PC-9 (cell line): Measurements from ENCODE around the gene MRPL43. TPM values are rescaled to one million over a fixed set of nuclear protein-coding genes. Genes with fewer than 3 reads are reported as not detected.

Source experiments
- BruUV-seq: library from RNA; stranded (reverse); fragments of 400-500 nt; replicated peaks from 2 replicates; lab custom pipeline; 2021; lab: Mats Ljungman, UMichigan
- CTCF ChIA-PET: fragments of 300-600 bp; sonication (Branson Sonifier 250); formaldehyde crosslinking; loops from one replicate; lab custom pipeline; 2022; ENCODE audit warnings: antibody characterized with exemption; lab: Charles Lee
- POLR2A ChIA-PET: fragments of 300-600 bp; sonication (Branson Sonifier 250); formaldehyde crosslinking; loops from one replicate; lab custom pipeline; 2022; ENCODE audit warnings: antibody characterized with exemption; ENCODE audit not compliant: unreplicated experiment; lab: Charles Lee
- DNase-seq, 2 experiments: peaks; one replicate each; pipeline versions ENCODE4 v3.0.0 to v3.0.0-alpha.2; 2015 to 2022; ENCODE audit warnings: mixed read lengths in 1 of 2
- H2AFZ ChIP-seq: fragments of 200-600 bp; sonication (generic); 2 replicates; pipeline ENCODE4 v1.8.1; 2017; ENCODE audit warnings: antibody characterized with exemption
- H3F3A ChIP-seq: fragments of 200-600 bp; sonication (generic); 2 replicates; pipeline ENCODE4 v1.8.1; 2017; ENCODE audit warnings: antibody characterized with exemption, mild to moderate bottlenecking, low read depth; ENCODE audit not compliant: insufficient read depth
- H3K27ac ChIP-seq: fragments of 200-600 bp; sonication (generic); 2 replicates; pipeline ENCODE4 v1.6.1; 2016; ENCODE audit warnings: mixed run types
- H3K27me3 ChIP-seq: fragments of 200-600 bp; sonication (generic); 2 replicates; pipeline ENCODE4 v1.6.1; 2016; ENCODE audit warnings: low read depth, mixed run types; ENCODE audit not compliant: insufficient read depth
- H3K36me3 ChIP-seq: fragments of 200-600 bp; sonication (generic); 2 replicates; pipeline ENCODE4 v1.6.1; 2016; ENCODE audit warnings: low read depth, mixed run types
- H3K4me1 ChIP-seq: fragments of 200-600 bp; sonication (generic); replicated peaks from 2 replicates; pipeline ENCODE4 v1.6.1; 2016; ENCODE audit warnings: mixed run types; ENCODE audit not compliant: insufficient read depth
- H3K4me2 ChIP-seq: fragments of 200-600 bp; sonication (generic); 2 replicates; pipeline ENCODE4 v1.6.1; 2017; ENCODE audit warnings: mixed run types
- H3K4me3 ChIP-seq: fragments of 200-600 bp; sonication (generic); 2 replicates; pipeline ENCODE4 v1.6.1; 2016; ENCODE audit warnings: mixed run types
- H3K79me2 ChIP-seq: fragments of 200-600 bp; sonication (generic); 2 replicates; pipeline ENCODE4 v1.6.1; 2017; ENCODE audit warnings: low read depth, mixed run types
- H3K9me2 ChIP-seq: fragments of 200-600 bp; sonication (generic); 2 replicates; pipeline ENCODE4 v1.8.1; 2017; ENCODE audit warnings: mild to moderate bottlenecking; ENCODE audit not compliant: insufficient read depth
- H3K9me3 ChIP-seq: fragments of 200-600 bp; sonication (generic); 2 replicates; pipeline ENCODE4 v1.8.1; 2016; ENCODE audit warnings: low read depth; ENCODE audit not compliant: insufficient read depth
- H4K20me1 ChIP-seq: fragments of 200-600 bp; sonication (generic); 2 replicates; pipeline ENCODE4 v1.8.1; 2017; ENCODE audit not compliant: insufficient read depth
- CTCF ChIP-seq: fragments of 200-600 bp; sonication (generic); conservative IDR thresholded peaks from 2 replicates; pipeline ENCODE4 v1.6.1; 2017; ENCODE audit warnings: mixed run types, antibody characterized with exemption, mild to moderate bottlenecking, moderate library complexity
- EZH2 ChIP-seq: fragments of 200-600 bp; sonication (generic); IDR thresholded peaks from 2 replicates; pipeline ENCODE4 v1.8.0; 2017; ENCODE audit warnings: antibody characterized with exemption, low read depth
- intact Hi-C: fragments of 100-400 bp; cut with micrococcal nuclease; formaldehyde crosslinking; loops from one replicate; pipeline ENCODE4 v1.10.0; 2022; ENCODE audit not compliant: unreplicated experiment
- total RNA-seq: library from RNA; stranded (reverse); gene quantifications from 2 replicates; pipeline ENCODE4 v1.2.3, GENCODE V29; 2021

MRPL43 gene
- total RNA-seq, 1 experiment from 2014 or later, result 45.7 TPM

- DNase-seq, result no peak
- H3K9me2 ChIP-seq, result no peaks in the 10 kb centered on the region
- ChIA-PET POLR2A (no interaction called here), CTCF (interaction anchor here (0.6 to 0.7 kb wide), 2 partner anchors 206 to 418 kb away, joined by 3 to 8 read pairs; no protein-coding TSS in a partner anchor)
- no peaks in the 10 kb centered on the region for H3K79me2 ChIP-seq
- no peaks in the 10 kb centered on the region for H3K4me1 ChIP-seq
- no peaks in the 10 kb centered on the region for H4K20me1 ChIP-seq
- TF ChIP-seq EZH2 (no peak), CTCF (no peak)
- BruUV-seq, result no TSS peak
- H3K27ac ChIP-seq, result no peak overlapping the region
- H3K4me2 ChIP-seq, result no peak overlapping the region
- intact Hi-C loops, result no loop called here
- H3K4me3 ChIP-seq, result no peak overlapping the region
- no peaks in the 10 kb centered on the region for H3K9me3 ChIP-seq
- no peaks in the 10 kb centered on the region; the same call in 1 of the 2 replicates for H3K36me3 ChIP-seq
- H3F3A ChIP-seq, result no peaks in the 10 kb centered on the region
- no peaks in the 10 kb centered on the region for H3K27me3 ChIP-seq
- no peak overlapping the region for H2AFZ ChIP-seq
Measured at GRCh38 chr10:100948916-100949315, 38.4 kb downstream of the MRPL43 start.

- no peaks in the 10 kb centered on the region; the same call in 1 of the 2 replicates for H3K36me3 ChIP-seq
- ChIA-PET CTCF (no interaction called here), POLR2A (no interaction called here)
- BruUV-seq, result no TSS peak
- no peak overlapping the region for H3K4me3 ChIP-seq
- no peak overlapping the region for H2AFZ ChIP-seq
- no peaks in the 10 kb centered on the region for H3K79me2 ChIP-seq
- DNase-seq, result no peak
- no peaks in the 10 kb centered on the region for H3K4me1 ChIP-seq
- H3K9me2 ChIP-seq, result no peaks in the 10 kb centered on the region
- H3K9me3 ChIP-seq, result no peaks in the 10 kb centered on the region
- no peaks in the 10 kb centered on the region for H4K20me1 ChIP-seq
- no peaks in the 10 kb centered on the region for H3F3A ChIP-seq
- H3K27me3 ChIP-seq, result no peaks in the 10 kb centered on the region
- TF ChIP-seq CTCF, result no peak
- TF ChIP-seq EZH2, result no peak
- H3K27ac ChIP-seq, result no peak overlapping the region
- H3K4me2 ChIP-seq, result no peak overlapping the region
- intact Hi-C loops, result no loop called here
Measured at GRCh38 chr10:100945754-100946153, 41.5 kb downstream of the MRPL43 start.

DNA sequence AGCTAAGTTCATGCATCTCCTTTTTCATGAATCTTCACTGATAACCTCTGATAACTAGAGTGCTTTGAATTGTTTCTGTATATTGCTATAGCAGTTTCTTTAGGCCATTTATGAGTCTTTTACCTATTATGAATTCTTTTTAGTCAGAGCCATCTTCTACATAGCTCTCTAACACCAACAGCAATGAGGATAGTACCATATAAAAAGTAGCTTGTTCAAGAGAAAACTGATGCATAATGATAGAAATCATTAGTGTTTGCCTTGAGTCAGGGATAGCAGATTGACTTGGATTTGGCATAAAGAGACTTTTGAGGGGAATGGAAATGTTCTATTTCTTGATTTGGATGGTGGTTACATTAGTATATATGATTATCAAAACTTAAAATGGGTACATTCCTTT, 43.8 kb downstream of the MRPL43 start:
- intact Hi-C loops, result no loop called here
- POLR2A ChIA-PET, result no interaction called here
- TF ChIP-seq CTCF, result no peak
- TF ChIP-seq EZH2, result no peak

More for the DNA sequence above, 43.8 kb downstream of the MRPL43 start:
- Histone ChIP-seq H2AFZ (no peak overlapping the region), H3K36me3 (no peaks in the 10 kb centered on the region; the same call in 1 of the 2 replicates), H3K4me2 (no peak overlapping the region), H3K4me1 (no peaks in the 10 kb centered on the region), H3K79me2 (no peaks in the 10 kb centered on the region), H3F3A (no peaks in the 10 kb centered on the region), H3K9me2 (no peaks in the 10 kb centered on the region), H4K20me1 (no peaks in the 10 kb centered on the region), H3K4me3 (no peak overlapping the region), H3K27me3 (no peaks in the 10 kb centered on the region), H3K27ac (no peak overlapping the region), H3K9me3 (no peaks in the 10 kb centered on the region)
- DNase-seq, result no peak
- CTCF ChIA-PET, result no interaction called here
- no TSS peak for BruUV-seq
